Activated T-helper 9 cell treated with anti-CD3 and anti-CD28 coated beads, Interleukin-2, amount 50 U/mL, for 16 hours (primary cell): ENCODE data around the gene ONECUT2.
"Not testable (repeated sequence)": the region's sequence is repeated elsewhere in the genome, so short reads cannot be mapped to it uniquely, and the experiment has no call there.

ENCODE experiments used
- DNase-seq: peaks from one replicate; pipeline ENCODE4 v3.0.0-alpha.2; 2020; ENCODE audit warnings: low read depth

The ONECUT2 gene

GRCh38 chr18:57434536-57435494, at the start of gene ONECUT2:
ONECUT2 (plus strand) TSS chr18:57435374; CDS start chr18:57435717, 343 bp downstream.
- peak; percentile 37 for DNase-seq

DNA sequence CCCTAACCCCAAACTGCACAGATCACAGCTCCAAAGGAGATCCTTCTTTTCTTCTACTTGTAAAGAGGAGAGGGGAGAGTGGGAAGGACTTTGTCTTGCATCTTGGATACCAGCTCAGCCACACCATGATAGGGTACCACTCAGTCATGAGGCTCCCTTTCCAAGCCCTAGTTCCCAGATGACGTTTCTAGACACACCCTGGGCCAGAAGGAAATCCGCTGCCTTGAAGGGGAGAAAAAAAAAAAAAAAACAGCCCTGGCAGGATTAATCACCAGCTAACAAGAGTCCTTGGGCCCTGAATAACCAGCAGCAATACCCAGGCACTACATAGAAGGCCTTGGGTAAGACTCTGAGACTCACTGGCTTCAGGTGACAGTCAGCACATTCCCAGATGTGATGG, 45.9 kb upstream of the ONECUT2 start:
- DNase-seq: no peak

GRCh38 chr18:57390044-57390443, 45.1 kb upstream of the ONECUT2 start:
- no peak for DNase-seq

GRCh38 chr18:57394749-57395148, 40.4 kb upstream of the ONECUT2 start:
- DNase-seq: not testable (repeated sequence)

DNA sequence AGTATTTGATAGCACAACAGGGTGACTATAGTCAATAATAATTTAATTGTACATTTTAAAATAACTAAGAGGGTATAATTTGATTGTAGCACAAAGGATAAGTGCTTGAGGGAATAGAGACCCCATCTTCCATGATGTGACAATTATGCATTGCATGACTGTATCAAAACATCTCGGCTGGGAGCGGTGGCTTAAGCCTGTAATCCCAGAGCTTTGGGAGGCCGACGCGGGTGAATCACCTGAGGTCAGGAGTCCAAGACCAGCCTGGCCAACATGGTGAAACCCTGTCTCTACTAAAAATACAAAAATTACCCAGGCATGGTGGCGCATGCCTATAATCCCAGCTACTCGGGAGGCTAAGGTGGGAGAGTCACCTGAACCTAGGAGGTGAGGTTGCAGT, 38.3 kb upstream of the ONECUT2 start:
- DNase-seq: not testable (repeated sequence)

GRCh38 chr18:57397440-57398132, 37.6 kb upstream of the ONECUT2 start:
- no peak for DNase-seq

DNA sequence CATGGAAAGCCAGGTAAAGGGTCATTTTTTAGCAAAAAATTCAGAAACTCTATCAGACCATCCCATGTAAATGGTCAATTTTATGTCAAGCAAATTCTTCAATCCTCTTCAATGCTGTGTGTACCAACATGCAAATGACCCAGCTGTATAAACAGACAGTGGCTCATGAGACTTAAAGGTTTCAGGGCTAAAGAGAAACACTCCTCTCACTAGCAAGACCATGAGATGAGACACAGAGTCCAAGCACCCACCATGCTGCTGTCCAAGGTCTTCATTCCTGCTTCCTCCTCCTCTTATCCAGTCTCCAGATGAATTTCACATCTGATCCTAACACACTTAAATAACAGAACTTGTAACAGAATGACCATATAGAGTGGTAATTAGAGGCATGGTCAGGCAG, 30.8 kb upstream of the ONECUT2 start:
- no peak for DNase-seq

DNA sequence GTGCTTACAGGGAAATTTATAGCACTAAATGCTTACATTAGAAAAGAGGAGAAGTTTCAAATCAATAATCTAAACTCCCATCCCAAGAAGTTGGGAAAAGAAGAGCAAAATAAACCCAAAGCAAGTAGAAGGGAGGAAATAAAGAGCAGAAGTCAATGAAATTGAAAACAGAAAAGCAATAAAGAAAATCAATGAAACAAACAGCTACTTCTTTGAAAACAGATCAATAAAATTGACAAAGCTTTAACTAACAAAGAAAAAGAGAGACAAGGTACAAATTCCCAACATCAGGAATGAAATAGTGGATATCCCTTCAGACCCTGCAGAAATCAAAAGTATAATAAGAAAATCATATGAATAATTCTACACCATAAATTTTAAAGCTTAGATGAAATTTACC, 25.5 kb upstream of the ONECUT2 start:
- no peak for DNase-seq

DNA sequence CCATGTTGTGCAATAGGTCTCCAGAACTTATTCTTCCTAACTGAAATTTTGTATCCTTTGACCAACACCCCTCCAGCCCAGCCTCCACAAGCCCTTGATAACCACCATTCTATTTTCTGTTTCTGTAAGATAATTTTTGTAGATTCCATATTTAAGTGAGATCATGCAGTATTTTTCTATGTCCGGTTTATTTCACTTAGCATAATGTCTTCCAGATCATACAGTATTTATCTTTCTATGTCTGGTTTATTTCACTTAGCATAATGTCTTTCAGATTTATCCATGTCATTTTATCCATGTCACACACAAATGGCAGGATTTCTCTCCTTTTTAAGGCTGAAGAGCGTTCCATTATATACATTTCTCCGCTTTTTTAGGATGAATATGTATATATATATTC, 24.4 kb upstream of the ONECUT2 start:
- no peak for DNase-seq

- DNase-seq: no peak
These were observed 18.6 kb upstream of the ONECUT2 start for GRCh38 chr18:57416542-57416941.

DNA sequence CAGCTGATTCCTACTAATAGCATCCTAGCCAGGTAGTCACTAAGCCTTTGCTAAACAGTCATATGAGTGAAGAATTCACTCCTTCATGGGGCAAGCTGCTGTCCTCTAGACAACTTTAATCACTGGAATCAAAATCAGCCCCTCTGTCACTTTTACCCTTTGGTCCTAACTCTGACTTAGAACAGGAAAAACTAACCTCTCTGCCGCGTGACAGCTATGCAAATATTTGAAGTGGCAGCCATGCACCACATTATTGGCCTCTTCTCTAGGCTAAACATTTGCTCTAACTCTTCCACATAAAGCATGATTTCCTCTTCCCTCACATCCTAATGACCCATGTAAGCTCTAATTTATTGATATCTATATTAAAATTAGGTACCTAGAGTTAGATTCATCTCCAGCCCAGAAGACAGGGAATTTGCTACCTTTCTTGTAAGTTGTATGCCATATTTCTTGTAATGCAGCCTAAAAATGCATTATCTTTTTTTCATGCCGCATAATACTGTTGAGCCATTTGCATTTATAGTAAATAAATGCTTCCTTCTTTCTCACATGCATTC, 12.8 kb upstream of the ONECUT2 start:
- DNase-seq: no peak

- no peak for DNase-seq
These were observed 11.4 kb upstream of the ONECUT2 start for GRCh38 chr18:57423821-57424220.

DNA sequence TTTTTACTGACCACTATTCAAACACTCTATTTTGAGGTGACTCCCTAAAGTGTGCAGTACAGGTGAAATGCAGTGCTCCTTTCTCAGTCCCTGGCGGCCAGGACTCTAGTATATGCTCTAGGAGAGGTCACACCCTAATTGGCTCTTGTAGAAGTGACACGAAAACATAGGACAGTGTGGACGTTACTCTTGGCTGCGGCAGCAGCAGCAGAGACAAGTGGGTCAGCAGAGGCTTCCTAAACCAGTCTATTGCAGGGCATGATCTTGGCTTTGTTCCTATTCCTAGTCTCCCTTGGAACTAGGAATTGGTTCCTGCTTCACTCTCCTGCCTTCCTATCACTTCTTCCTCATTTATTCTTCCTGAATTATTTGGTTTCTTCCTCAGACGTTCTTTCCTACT, 10.1 kb upstream of the ONECUT2 start:
- DNase-seq: no peak

DNA sequence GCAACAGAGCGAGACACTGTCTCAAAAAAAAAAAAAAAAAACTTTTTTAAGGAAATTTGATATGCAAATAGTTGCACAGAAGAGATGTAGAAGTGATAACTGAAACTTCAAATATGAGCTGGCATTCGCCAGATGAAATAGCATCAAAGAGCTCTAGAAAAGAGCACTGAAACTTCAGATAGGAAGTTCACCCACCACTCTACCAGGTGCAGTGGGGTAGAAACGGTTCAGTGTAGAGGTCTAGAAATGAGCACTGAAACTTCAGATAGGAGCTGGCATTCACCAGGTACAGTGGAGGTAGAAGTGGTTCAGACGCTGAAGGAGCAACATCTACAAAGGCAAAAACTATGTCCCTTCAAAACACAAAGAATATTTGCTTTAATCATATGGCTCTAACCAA, 9.0 kb upstream of the ONECUT2 start:
- no peak for DNase-seq

DNA sequence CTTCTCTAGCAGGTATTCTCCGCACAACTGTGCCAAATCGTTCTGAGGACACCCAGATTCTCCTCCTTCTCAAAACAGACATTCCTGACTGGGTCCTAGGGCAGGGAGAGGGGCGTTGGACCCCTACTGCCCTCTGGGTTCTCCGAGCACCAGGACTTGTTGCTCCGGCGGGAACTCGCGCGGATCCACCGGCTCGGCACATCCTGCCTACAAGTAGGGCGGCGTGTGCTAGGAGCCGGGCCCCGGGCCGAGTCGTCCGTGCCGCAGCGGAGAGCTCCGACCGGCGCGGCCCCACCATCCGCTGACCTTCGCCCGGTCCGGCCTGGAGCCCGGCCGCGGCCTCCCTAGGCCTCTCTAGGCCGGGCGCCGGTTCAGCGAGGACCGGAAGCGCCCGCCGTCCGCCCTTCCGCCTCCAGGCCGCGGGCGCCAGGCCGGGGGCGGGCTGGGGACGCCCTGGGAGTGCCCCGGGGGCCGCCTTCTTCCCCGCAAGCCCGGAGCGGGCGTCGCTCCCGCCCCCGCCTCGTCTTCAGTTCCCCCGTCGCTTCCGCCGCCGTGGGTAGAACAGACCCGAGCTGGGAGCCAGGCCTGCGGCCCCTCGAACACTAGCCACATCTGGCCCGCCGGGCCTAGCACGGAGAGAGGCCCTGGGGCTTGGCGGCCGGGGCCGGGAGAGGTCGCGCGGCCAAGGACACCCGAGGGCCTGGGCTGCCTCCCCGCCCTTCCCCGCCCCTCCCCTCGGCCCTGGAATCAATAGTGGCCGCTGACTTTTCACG, 7.6 kb upstream of the ONECUT2 start:
- DNase-seq: no peak

DNA sequence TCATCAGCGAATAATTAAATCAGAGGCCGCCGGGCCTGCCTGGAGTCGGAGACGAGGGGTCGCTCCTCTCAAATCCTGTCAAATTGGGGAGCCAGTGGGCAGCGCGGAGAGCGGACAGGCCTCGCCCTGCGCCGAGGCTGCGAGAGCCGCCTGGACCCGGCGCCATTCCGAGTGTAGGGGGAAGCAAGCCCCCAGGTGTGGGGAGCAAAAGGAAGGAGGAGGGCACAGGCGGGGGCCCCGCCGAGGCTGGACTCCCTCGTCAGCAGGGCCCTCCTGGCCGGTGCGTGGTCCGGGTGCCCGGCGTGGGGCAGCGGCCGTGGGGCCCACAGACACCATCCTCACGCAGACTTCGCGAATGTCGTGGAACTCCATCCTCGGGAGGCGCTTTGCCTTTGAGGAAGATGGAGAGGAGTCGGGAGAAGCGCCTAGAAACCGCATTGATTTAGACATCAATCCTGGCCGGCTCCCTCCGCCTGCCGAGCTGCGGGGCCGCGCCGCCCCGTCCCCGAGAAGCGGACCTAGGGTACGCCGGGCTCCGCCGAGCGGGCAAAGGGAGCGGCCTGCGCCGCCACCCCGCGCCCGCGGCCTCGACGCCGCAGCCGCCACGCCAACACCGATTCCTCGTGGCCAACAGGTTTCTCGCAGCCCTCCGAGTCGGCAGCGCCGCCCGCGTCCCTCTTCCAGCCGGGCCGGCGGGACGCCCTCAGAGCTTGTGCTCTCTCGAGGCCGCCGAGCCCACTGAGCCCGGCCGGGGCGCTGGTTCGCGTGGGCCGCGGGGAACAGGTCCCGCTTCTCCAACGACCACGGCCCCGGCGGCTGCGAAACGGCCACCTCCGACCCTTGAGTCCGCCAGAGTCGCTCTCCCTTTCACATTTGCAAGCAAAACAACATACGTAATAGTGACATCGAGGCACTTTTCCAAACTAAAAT, 6.7 kb upstream of the ONECUT2 start:
- DNase-seq: no peak

GRCh38 chr18:57429167-57430078, 5.8 kb upstream of the ONECUT2 start:
- no peak for DNase-seq

DNA sequence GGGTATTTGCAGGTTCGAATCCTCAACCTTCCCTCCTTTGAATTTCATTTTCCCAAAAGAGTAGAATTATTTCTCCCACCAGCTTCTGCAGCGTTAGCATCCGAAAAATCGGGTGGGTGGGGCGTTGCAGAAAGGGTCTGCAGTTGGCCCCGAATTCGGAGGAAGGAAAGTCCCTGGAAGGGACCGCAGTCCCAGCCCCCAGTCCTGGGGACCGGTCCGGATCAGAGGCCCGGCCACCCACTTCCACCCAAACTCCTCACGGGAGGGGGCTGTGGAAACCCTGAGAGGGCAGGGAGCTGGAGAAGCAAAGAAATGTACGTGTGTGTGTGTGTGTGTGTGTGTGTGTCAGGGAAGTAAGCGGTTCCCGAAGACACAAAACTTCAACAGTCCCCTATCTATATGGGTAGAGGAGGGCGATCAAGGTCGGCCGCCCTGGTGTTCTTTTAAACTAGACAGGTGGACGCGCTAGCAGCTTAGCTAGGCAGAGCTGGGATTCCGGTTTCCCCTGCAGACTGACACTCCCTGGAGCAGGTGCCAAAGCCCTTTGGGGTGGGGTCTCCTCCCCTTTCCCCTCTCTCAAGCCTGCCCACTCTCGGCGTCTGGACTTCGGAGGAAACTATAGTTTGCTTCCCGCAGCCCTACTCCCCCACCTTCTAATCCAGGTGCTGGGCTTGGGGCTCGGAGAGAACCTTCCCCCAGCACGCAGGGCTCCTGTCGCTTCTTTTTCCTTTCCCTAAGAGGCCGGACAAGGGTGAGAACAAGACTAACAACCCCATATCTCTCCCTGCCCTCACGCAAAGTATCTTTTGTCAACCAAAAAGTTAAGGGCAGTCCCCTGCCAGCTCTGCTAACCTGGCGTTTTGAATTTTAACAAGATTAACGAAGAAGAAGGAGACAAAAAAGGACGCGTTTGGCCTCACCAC, 4.8 kb upstream of the ONECUT2 start:
- no peak for DNase-seq

- DNase-seq: no peak
These were observed 4.2 kb upstream of the ONECUT2 start for GRCh38 chr18:57431002-57431382.
